Upper lobe of right lung (tissue), 1 donor: ENCODE measurements around the gene ARID1B. TPM values are rescaled to one million over a fixed set of nuclear protein-coding genes. Genes with fewer than 3 reads are reported as not detected.
A peak's percentile ranks its signal among the peaks of the same experiment; 100 is the strongest.

Experiments
- ATAC-seq: fragments of 200-7000 bp; cut with Tn5 transposase; one replicate; pipeline ENCODE4 v1.9.1; 2020; ENCODE audit warnings: mild to moderate bottlenecking, moderate library complexity
- DNase-seq: peaks from one replicate; pipeline ENCODE4 v3.0.0-alpha.2; 2020
- H3K27ac ChIP-seq: fragments of 200-600 bp; one replicate; pipeline ENCODE4 v1.8.0; 2022
- H3K27me3 ChIP-seq: fragments of 200-600 bp; one replicate; pipeline ENCODE4 v1.8.0; 2022; ENCODE audit warnings: mild to moderate bottlenecking
- H3K36me3 ChIP-seq: fragments of 200-600 bp; one replicate; pipeline ENCODE4 v1.8.0; 2022
- H3K4me1 ChIP-seq: fragments of 200-600 bp; one replicate; pipeline ENCODE4 v1.8.0; 2022
- H3K4me3 ChIP-seq: fragments of 200-600 bp; one replicate; pipeline ENCODE4 v1.8.0; 2022; ENCODE audit warnings: mild to moderate bottlenecking
- H3K9me3 ChIP-seq: fragments of 200-600 bp; one replicate; pipeline ENCODE4 v1.8.0; 2022
- CTCF ChIP-seq: fragments of 200-600 bp; IDR thresholded peaks from one replicate; pipeline ENCODE4 v1.8.0; 2022; ENCODE audit warnings: antibody characterized with exemption
- intact Hi-C: fragments of 100-400 bp; cut with DNase I; formaldehyde crosslinking; loops from one replicate; pipeline ENCODE4 v1.11.0; 2022
- total RNA-seq: library from RNA; stranded (reverse); fragmentation: NEBNext Ultra II Directional; extraction: Animal tissue kit (Norgen Biotek cat#: 25700); gene quantifications from one replicate; pipeline ENCODE4 v1.2.1, GENCODE V29; 2021
- donor health status: DM: no; HTN: yes; CAD: no; lungs with severe emphysema.

Gene ARID1B
- total RNA-seq, 1 donor from 2014 or later, result 80.4 TPM

GRCh38 chr6:156976216-156977127, 199.3 kb downstream of the ARID1B start:
- Histone ChIP-seq H3K9me3 (no peaks in the 10 kb centered on the region), H3K27ac (no peak overlapping the region), H3K27me3 (no peaks in the 10 kb centered on the region), H3K4me1 (peaks cover 34% of the 10 kb centered on the region), H3K4me3 (peak overlapping the region; percentile 31), H3K36me3 (no peaks in the 10 kb centered on the region)
- no peak for DNase-seq
- intact Hi-C loops, result no loop called here
- no peak for TF ChIP-seq CTCF
- no peak for ATAC-seq

GRCh38 chr6:156977527-156978291, 200.5 kb downstream of the ARID1B start:
- Histone ChIP-seq H3K36me3 (no peaks in the 10 kb centered on the region), H3K9me3 (no peaks in the 10 kb centered on the region), H3K4me3 (no peak overlapping the region), H3K4me1 (peaks cover 30% of the 10 kb centered on the region), H3K27me3 (no peaks in the 10 kb centered on the region), H3K27ac (no peak overlapping the region)
- ATAC-seq, result peak; percentile 57
- no peak for DNase-seq
- TF ChIP-seq CTCF, result no peak
- intact Hi-C loops, result no loop called here

GRCh38 chr6:156978948-156979347, 201.8 kb downstream of the ARID1B start:
- no peak for TF ChIP-seq CTCF
- DNase-seq (no peak), ATAC-seq (no peak)
- Histone ChIP-seq H3K4me3 (no peak overlapping the region), H3K27me3 (no peaks in the 10 kb centered on the region), H3K4me1 (peaks cover 30% of the 10 kb centered on the region), H3K9me3 (no peaks in the 10 kb centered on the region), H3K36me3 (no peaks in the 10 kb centered on the region), H3K27ac (no peak overlapping the region)
- intact Hi-C loops, result no loop called here

- H3K4me1 ChIP-seq, result peaks cover 38% of the 10 kb centered on the region
- H3K9me3 ChIP-seq, result no peaks in the 10 kb centered on the region
- no peak overlapping the region for H3K27ac ChIP-seq
- H3K27me3 ChIP-seq, result no peaks in the 10 kb centered on the region
- TF ChIP-seq CTCF, result no peak
- no peak overlapping the region for H3K4me3 ChIP-seq
- ATAC-seq (peak; percentile 74), DNase-seq (no peak)
- no peaks in the 10 kb centered on the region for H3K36me3 ChIP-seq
- intact Hi-C loops, result no loop called here
These were observed 203.3 kb downstream of the ARID1B start for GRCh38 chr6:156980515-156980914.

GRCh38 chr6:156980948-156981347, 203.8 kb downstream of the ARID1B start:
- H3K27ac ChIP-seq, result no peak overlapping the region
- H3K4me1 ChIP-seq, result peaks cover 42% of the 10 kb centered on the region
- H3K27me3 ChIP-seq, result no peaks in the 10 kb centered on the region
- no peaks in the 10 kb centered on the region for H3K9me3 ChIP-seq
- H3K36me3 ChIP-seq, result no peaks in the 10 kb centered on the region
- TF ChIP-seq CTCF, result no peak
- intact Hi-C loops, result no loop called here
- no peak for DNase-seq
- H3K4me3 ChIP-seq, result no peak overlapping the region
- ATAC-seq, result no peak
